NT2/D1 (cell line): ENCODE measurements around the gene SDCBP2.

Source experiments
- DNase-seq: peaks from one replicate; pipeline ENCODE4 v3.0.0-alpha.2; 2011; ENCODE audit warnings: low read depth, low spot score
- H3K27me3 ChIP-seq: 2 replicates; pipeline ENCODE4 v1.6.0; 2011; ENCODE audit warnings: mild to moderate bottlenecking; ENCODE audit not compliant: insufficient read length, insufficient read depth
- H3K36me3 ChIP-seq: 2 replicates; pipeline ENCODE4 v1.6.1; 2011; ENCODE audit warnings: mild to moderate bottlenecking, low read length, mixed read lengths; ENCODE audit not compliant: insufficient read depth, insufficient read length
- H3K4me1 ChIP-seq: 2 replicates; pipeline ENCODE4 v1.5.1; 2011; ENCODE audit not compliant: insufficient read depth, insufficient read length
- H3K4me3 ChIP-seq: 2 replicates; pipeline ENCODE4 v1.5.1; 2011; ENCODE audit warnings: low read depth; ENCODE audit not compliant: insufficient read length
- H3K9ac ChIP-seq: 2 replicates; pipeline ENCODE4 v1.6.0; 2011; ENCODE audit warnings: low read depth; ENCODE audit not compliant: insufficient read length
- H3K9me3 ChIP-seq: 2 replicates; pipeline ENCODE4 v1.5.1; 2011; ENCODE audit warnings: mild to moderate bottlenecking, low read length; ENCODE audit not compliant: insufficient read depth
- SUZ12 ChIP-seq: IDR thresholded peaks from 2 replicates; pipeline ENCODE4 v1.6.1; 2011; ENCODE audit not compliant: insufficient read length, insufficient read depth; ENCODE audit errors: extremely low read depth
- YY1 ChIP-seq: IDR thresholded peaks from 2 replicates; pipeline ENCODE4 v1.6.1; 2011; ENCODE audit not compliant: insufficient read length, insufficient read depth
- ZNF274 ChIP-seq: IDR thresholded peaks from 2 replicates; pipeline ENCODE4 v1.6.1; 2011; ENCODE audit warnings: mild to moderate bottlenecking, low read depth, low read length

The SDCBP2 gene

DNA sequence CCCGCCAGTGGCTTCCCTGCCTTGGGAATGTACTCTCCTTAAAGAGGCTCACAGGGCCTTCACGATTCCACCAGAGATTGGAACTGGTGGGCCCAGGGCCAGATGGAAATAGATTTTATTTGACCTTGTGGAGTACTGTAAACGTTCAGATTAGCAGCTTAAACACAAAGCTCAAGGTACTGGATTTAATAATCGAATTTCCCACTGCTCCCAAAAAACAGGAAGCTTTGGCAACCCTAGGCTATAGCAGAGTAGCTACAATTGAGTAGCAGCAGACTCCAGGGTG, 7.3 kb downstream of the SDCBP2 start:
- TF ChIP-seq YY1 (no peak), SUZ12 (no peak), ZNF274 (no peak)
- Histone ChIP-seq H3K9ac (no peak overlapping the region), H3K36me3 (no peaks in the 10 kb centered on the region), H3K4me3 (no peak overlapping the region), H3K4me1 (no peaks in the 10 kb centered on the region), H3K9me3 (no peaks in the 10 kb centered on the region), H3K27me3 (no peaks in the 10 kb centered on the region)
- DNase-seq, result no peak

DNA sequence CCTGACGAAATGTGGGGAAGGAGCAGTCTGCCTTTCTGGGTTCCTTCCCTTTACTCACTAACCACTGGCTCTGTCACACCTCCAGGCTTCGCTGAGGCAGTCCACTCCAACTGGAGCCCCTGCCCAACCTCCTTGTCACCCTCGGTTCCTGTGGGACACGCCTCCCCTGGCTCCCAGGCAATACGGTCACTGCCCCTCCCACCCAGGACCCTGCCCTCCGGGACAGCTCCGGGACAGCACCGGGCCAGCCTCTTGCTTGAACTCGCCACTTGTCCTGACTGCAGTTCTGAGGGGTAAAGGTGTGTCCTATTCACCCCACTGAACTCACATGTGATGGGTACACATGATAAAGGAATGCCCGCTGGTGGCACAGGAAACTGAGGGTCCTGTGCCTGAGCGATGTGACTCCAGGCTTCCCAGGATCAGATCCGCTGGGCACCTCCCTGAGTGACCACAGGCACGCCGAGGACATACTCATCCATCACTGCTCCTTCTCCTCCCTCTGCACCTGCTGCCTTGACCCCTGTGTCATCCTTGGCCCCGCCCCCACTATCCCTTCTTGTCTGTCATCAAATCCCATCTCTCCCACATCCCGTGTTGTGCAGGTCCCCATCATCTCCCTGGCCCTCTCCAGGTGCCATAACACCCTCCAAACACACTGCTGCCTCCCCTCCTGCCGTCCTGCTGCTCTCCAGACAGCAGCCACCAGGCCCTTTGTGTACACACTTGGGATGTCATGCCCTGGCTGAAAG, 7.9 kb downstream of the SDCBP2 start:
- TF ChIP-seq YY1, result no peak
- DNase-seq, result no peak
- Histone ChIP-seq H3K9me3 (no peaks in the 10 kb centered on the region), H3K4me1 (no peaks in the 10 kb centered on the region), H3K9ac (no peak overlapping the region), H3K36me3 (no peaks in the 10 kb centered on the region), H3K4me3 (no peak overlapping the region), H3K27me3 (no peaks in the 10 kb centered on the region)

DNA sequence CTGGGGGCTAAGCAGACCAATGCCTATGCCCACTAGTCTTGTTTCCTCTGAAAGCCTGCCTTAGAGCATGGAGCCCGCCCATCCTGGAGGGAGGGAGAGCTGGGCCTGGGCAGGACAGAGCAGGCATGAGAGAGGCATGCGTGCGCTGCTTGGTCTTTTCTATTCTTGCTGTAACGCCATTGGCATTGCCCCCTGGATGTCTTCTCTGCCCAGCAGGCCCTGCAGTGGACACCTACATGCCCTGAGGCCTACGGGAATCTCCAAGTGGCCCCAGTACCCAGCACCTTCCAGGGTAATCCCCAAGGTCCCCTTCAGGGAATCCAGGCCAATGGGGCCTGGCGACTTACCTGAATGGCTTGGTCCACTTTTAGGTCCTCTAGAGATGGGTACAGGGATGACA, 8.9 kb downstream of the SDCBP2 start:
- Histone ChIP-seq H3K9me3 (no peaks in the 10 kb centered on the region), H3K27me3 (no peaks in the 10 kb centered on the region), H3K9ac (no peak overlapping the region), H3K36me3 (no peaks in the 10 kb centered on the region), H3K4me1 (no peaks in the 10 kb centered on the region), H3K4me3 (no peak overlapping the region)
- TF ChIP-seq ZNF274 (no peak), YY1 (no peak), SUZ12 (no peak)
- no peak for DNase-seq

DNA sequence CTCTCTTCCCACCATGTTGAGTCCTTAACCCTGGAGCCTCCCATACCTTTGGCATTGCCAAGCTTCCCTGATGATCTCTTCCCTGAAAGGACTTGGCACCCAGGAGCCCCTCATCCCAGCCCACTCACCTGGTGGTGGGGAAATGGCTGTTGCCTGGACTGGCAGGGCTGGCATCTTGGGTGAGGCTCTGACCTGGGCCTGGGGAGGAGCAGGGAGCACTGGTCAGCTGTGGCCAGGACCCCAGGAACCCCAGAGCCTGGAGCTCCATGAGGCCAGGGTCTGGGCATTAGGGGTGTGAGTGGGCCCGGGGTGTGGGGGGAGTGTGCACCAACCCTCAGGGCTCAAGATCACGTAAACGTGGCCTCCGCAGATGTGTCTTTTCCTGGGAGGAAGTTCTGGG, 9.5 kb downstream of the SDCBP2 start:
- no peak for DNase-seq
- no peak overlapping the region for H3K9ac ChIP-seq
- H3K27me3 ChIP-seq, result no peaks in the 10 kb centered on the region
- H3K4me1 ChIP-seq, result no peaks in the 10 kb centered on the region
- no peaks in the 10 kb centered on the region for H3K36me3 ChIP-seq
- TF ChIP-seq SUZ12 (no peak), ZNF274 (no peak), YY1 (no peak)
- no peaks in the 10 kb centered on the region for H3K9me3 ChIP-seq
- H3K4me3 ChIP-seq, result no peak overlapping the region

DNA sequence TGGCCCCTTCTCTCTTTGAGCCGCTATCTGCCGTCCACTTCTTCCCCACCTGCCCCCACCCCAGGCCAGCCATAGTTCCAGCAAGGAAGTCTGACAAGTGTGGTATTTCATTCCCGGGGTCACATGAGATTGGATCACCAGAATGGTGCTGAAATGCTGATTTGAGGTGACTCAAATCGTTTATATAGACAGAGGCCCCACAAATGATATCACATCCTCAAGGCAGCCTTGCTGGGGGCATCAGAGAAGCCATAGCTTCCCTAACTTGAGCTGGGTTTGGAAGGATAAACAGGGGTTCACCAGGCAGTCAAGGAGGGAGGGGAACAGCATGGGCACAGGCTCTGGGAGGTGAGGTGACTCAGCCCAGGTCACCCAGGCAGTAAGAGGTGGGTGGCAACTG, 9.9 kb downstream of the SDCBP2 start:
- DNase-seq, result no peak
- Histone ChIP-seq H3K9me3 (no peaks in the 10 kb centered on the region), H3K9ac (no peak overlapping the region), H3K36me3 (no peaks in the 10 kb centered on the region), H3K4me3 (no peak overlapping the region), H3K27me3 (no peaks in the 10 kb centered on the region), H3K4me1 (no peaks in the 10 kb centered on the region)
- TF ChIP-seq SUZ12 (no peak), YY1 (no peak), ZNF274 (no peak)

DNA sequence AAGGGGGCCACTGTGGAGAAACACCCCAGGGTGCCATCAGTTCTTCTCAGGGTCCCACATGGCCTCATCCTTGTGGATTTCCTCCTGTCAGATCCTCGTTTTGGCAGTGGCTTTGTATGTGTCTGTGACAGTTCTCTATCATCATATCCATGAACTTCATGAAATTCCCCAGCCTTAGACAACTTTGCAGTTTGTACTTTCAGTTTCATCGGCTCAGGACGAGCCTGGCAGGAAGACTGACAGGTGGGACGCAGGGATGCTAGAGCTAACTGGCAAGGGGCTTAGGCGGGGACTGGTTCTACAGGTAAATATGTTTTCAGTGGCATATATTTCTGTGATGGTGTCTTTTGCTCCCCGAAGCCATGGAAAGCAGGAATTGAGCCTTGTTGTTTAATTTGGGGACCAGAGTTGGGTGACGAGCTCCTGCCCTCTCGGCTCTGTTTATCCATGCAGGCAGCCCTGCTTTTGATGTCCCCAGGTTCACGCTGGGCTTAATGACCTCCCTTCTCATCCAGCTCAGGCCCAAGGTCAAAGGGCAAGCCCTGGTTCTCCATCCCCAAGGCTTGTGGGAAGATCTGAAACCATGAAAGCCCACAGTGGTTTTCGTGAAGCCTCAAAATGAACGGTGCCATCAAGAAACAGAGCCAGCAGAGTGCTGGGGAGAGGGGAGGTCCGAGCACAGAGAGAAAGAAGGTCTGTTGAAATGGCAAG, 11.2 kb downstream of the SDCBP2 start:
- H3K9me3 ChIP-seq, result no peaks in the 10 kb centered on the region
- H3K27me3 ChIP-seq, result no peaks in the 10 kb centered on the region
- no peak overlapping the region for H3K9ac ChIP-seq
- no peak overlapping the region for H3K4me3 ChIP-seq
- TF ChIP-seq ZNF274 (no peak), YY1 (no peak), SUZ12 (no peak)
- H3K36me3 ChIP-seq, result no peaks in the 10 kb centered on the region
- no peaks in the 10 kb centered on the region for H3K4me1 ChIP-seq
- no peak for DNase-seq

DNA sequence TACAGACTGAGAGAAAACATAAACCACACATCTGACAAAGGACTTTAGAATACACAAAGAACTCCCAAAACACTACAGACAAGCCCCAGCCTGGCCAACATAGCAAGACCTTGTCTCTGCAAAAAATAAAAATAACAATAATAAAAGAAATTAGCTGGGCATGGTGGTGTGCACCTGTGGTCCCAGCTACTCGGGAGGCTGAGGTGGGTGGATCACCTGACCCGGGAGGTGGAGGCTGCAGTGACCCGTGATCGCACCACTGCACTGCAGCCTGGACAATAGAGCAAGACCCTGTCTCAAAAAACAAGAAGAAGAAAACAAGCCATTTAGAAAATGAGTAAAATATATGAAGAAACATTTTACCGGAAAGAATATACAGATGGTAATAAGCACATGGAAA, 13.1 kb downstream of the SDCBP2 start:
- no peaks in the 10 kb centered on the region for H3K27me3 ChIP-seq
- TF ChIP-seq ZNF274 (no peak), SUZ12 (no peak), YY1 (no peak)

More for the DNA sequence above, 13.1 kb downstream of the SDCBP2 start:
- Histone ChIP-seq H3K36me3 (no peaks in the 10 kb centered on the region), H3K4me3 (no peak overlapping the region), H3K4me1 (no peaks in the 10 kb centered on the region), H3K9me3 (no peaks in the 10 kb centered on the region), H3K9ac (no peak overlapping the region)
- DNase-seq, result no peak
